HepG2 (cell line): ENCODE results near the gene SLC12A1. TPM values are rescaled to one million over a fixed set of nuclear protein-coding genes. Genes with fewer than 3 reads are reported as not detected.

Experiments
- AHR ChIP-seq: IDR thresholded peaks from 2 replicates; pipeline ENCODE4 v1.6.1; 2018; ENCODE audit warnings: missing genetic modification reagents, missing compliant biosample characterization
- JUND ChIP-seq: sonication (generic); formaldehyde crosslinking; IDR thresholded peaks from 2 replicates; pipeline ENCODE4 v1.8.0; 2022; ENCODE audit warnings: mild to moderate bottlenecking, missing genetic modification reagents
- KDM6A ChIP-seq: IDR thresholded peaks from 2 replicates; pipeline ENCODE4 v1.6.1; 2016; ENCODE audit warnings: low read depth
- MXI1 ChIP-seq: IDR thresholded peaks from 3 replicates; pipeline ENCODE4 v1.6.1; 2012; ENCODE audit warnings: low read depth, low read length, inconsistent platforms, borderline replicate concordance
- MYNN ChIP-seq: sonication (generic); formaldehyde crosslinking; IDR thresholded peaks from 2 replicates; pipeline ENCODE4 v1.4.0; 2020; ENCODE audit warnings: mild to moderate bottlenecking, low read depth, missing genetic modification reagents
- NFE2L2 ChIP-seq: fragments of 150-350 bp; IDR thresholded peaks from 2 replicates; pipeline ENCODE4 v1.6.1; 2014; ENCODE audit warnings: low read length
- NFIC ChIP-seq: IDR thresholded peaks from 2 replicates; pipeline ENCODE4 v1.6.1; 2012; ENCODE audit warnings: mild to moderate bottlenecking, low read length, inconsistent platforms
- NFYC ChIP-seq: IDR thresholded peaks from 2 replicates; pipeline ENCODE4 v1.6.1; 2016; ENCODE audit warnings: missing genetic modification reagents, missing compliant biosample characterization
- NRL ChIP-seq: sonication (generic); formaldehyde crosslinking; IDR thresholded peaks from 2 replicates; pipeline ENCODE4 v1.5.0; 2020; ENCODE audit warnings: missing genetic modification reagents, mild to moderate bottlenecking, moderate library complexity, borderline replicate concordance
- PPARG ChIP-seq: conservative IDR thresholded peaks from 2 replicates; pipeline ENCODE4 v1.6.1; 2016; ENCODE audit warnings: missing biosample characterization, missing genetic modification reagents
- RBM39 ChIP-seq: fragments of 200-400 bp; formaldehyde crosslinking; IDR thresholded peaks from one replicate; pipeline ENCODE4 v1.6.1; 2018; ENCODE audit warnings: antibody characterized with exemption, mild to moderate bottlenecking, low read depth, low read length; ENCODE audit not compliant: poor library complexity, severe bottlenecking
- RFXAP ChIP-seq: sonication (generic); formaldehyde crosslinking; IDR thresholded peaks from 2 replicates; pipeline ENCODE4 v1.4.0; 2020; ENCODE audit warnings: missing genetic modification reagents, borderline replicate concordance
- SAP130 ChIP-seq: IDR thresholded peaks from 2 replicates; pipeline ENCODE4 v1.6.1; 2016; ENCODE audit warnings: low read depth
- SIN3B ChIP-seq: fragments of 150-350 bp; IDR thresholded peaks from 2 replicates; pipeline ENCODE4 v1.6.1; 2014; ENCODE audit warnings: low read length
- SP1 ChIP-seq, 2 experiments: fragments of 450-650 bp in 1 of 2; sonication (generic) in 1 of 2; formaldehyde crosslinking in 1 of 2; IDR thresholded peaks; 2 replicates each; pipeline versions ENCODE4 v1.4.0 to v1.6.1; 2016 to 2020; ENCODE audit warnings: missing genetic modification reagents in 1 of 2
- THAP11 ChIP-seq: IDR thresholded peaks from 2 replicates; pipeline ENCODE4 v1.6.1; 2016; ENCODE audit warnings: missing biosample characterization, missing genetic modification reagents
- TMF1 ChIP-seq: sonication (generic); formaldehyde crosslinking; IDR thresholded peaks from 2 replicates; pipeline ENCODE4 v1.8.1; 2022; ENCODE audit warnings: low read depth, missing genetic modification reagents
- ZFP82 ChIP-seq: sonication (generic); formaldehyde crosslinking; IDR thresholded peaks from 2 replicates; pipeline ENCODE4 v1.5.1; 2020; ENCODE audit warnings: mild to moderate bottlenecking, missing genetic modification reagents, borderline replicate concordance
- ZNF224 ChIP-seq: sonication (generic); formaldehyde crosslinking; IDR thresholded peaks from 2 replicates; pipeline ENCODE4 v1.5.0; 2020; ENCODE audit warnings: mild to moderate bottlenecking, missing genetic modification reagents
- ZNF235 ChIP-seq: sonication (generic); formaldehyde crosslinking; IDR thresholded peaks from 2 replicates; pipeline ENCODE4 v1.8.1; 2023; ENCODE audit warnings: mild to moderate bottlenecking, missing genetic modification reagents, borderline replicate concordance
- ZNF253 ChIP-seq: sonication (generic); formaldehyde crosslinking; IDR thresholded peaks from 2 replicates; pipeline ENCODE4 v1.8.0; 2022; ENCODE audit warnings: mild to moderate bottlenecking, missing genetic modification reagents, borderline replicate concordance
- ZNF263 ChIP-seq: sonication (generic); formaldehyde crosslinking; IDR thresholded peaks from 2 replicates; pipeline ENCODE4 v1.4.0; 2020; ENCODE audit warnings: missing genetic modification reagents
- ZNF343 ChIP-seq: sonication (generic); formaldehyde crosslinking; IDR thresholded peaks from 2 replicates; pipeline ENCODE4 v1.4.0; 2020; ENCODE audit warnings: mild to moderate bottlenecking, missing genetic modification reagents
- ZNF484 ChIP-seq: sonication (generic); formaldehyde crosslinking; IDR thresholded peaks from 2 replicates; pipeline ENCODE4 v1.5.1; 2020; ENCODE audit warnings: mild to moderate bottlenecking, low read depth, missing genetic modification reagents, borderline replicate concordance
- ZNF589 ChIP-seq: sonication (generic); formaldehyde crosslinking; conservative IDR thresholded peaks from 2 replicates; pipeline ENCODE4 v1.8.0; 2022; ENCODE audit warnings: mild to moderate bottlenecking, moderate library complexity, missing genetic modification reagents
- ZNF678 ChIP-seq: sonication (generic); formaldehyde crosslinking; IDR thresholded peaks from 2 replicates; pipeline ENCODE4 v1.4.0; 2020; ENCODE audit warnings: mild to moderate bottlenecking, missing genetic modification reagents
- ZSCAN21 ChIP-seq: sonication (generic); formaldehyde crosslinking; IDR thresholded peaks from 2 replicates; pipeline ENCODE4 v1.8.0; 2022; ENCODE audit warnings: mild to moderate bottlenecking, missing genetic modification reagents, moderate library complexity, borderline replicate concordance
- polyA plus RNA-seq, 8 experiments: library from polyadenylated mRNA; depleted of rRNA in 3 of 8; stranded (reverse) in 7 of 8; unstranded in 1 of 8; fragments of >200 nt; fragmentation: Illumina TruSeq in 4 of 8; extraction: Trizol in 4 of 8; gene quantifications; 2 replicates each; pipeline versions ENCODE4 v1.2.1 to v1.2.3, GENCODE V29; 2011 to 2016; ENCODE audit warnings: low read depth in 4 of 8, missing spikeins in 1 of 8, mixed read lengths in 1 of 8; ENCODE audit not compliant: insufficient read depth in 1 of 8
- total RNA-seq, 5 experiments: library from RNA; depleted of rRNA; stranded (reverse); fragments of >200 nt; fragmentation: Illumina TruSeq; extraction: Trizol; gene quantifications; 2 replicates each; pipeline ENCODE4 v1.2.3, GENCODE V29; 2016; ENCODE audit warnings: low read depth in 1 of 5
- TF ChIP-seq, protein P1 (sequence below): sonication (generic); formaldehyde crosslinking; IDR thresholded peaks from 2 replicates; pipeline ENCODE4 v1.4.0; 2020; ENCODE audit warnings: missing genetic modification reagents, borderline replicate concordance
- TF ChIP-seq, protein P2 (sequence below): sonication (generic); formaldehyde crosslinking; IDR thresholded peaks from 2 replicates; pipeline ENCODE4 v1.5.0; 2020; ENCODE audit warnings: missing genetic modification reagents

The SLC12A1 gene
- total and polyA plus RNA-seq, 2 of the 13 experiments (the other 11 are each of a cell fraction or from before 2014, with no cell fraction given): not detected

DNA sequence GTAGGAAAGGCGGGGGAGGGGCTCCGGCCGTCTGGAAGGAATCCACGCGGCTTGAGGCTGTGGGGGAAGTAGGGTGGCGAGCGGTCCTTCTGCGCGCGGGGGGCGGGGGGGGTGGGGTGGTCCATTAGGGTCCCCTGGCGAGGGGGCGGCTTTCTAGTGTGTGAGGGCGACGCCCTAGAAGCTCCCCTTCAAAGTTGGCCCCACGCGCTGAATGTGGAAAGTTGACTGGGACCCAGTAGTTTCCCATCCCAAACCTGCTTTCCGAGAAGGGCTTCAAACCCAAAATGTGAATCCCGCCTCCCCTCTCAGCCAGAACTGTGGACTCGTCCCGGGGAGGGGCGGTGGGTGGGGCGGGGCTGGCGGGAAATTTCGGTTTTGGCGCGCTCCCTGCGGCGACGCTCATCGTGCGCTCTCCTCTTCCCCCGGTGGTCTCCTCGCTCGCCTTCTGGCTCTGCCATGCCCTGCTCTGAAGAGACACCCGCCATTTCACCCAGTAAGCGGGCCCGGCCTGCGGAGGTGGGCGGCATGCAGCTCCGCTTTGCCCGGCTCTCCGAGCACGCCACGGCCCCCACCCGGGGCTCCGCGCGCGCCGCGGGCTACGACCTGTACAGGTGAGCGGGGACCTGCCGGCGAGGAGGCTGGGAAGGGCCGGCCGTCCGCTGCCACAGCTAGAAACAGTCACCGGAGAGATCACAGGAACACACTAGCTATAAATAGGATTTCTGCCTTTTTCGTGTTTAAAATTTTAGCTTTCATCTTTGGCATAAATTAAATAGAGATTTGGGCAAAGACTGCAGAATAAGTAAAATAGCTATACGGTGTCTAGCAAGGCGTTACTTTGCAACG, 125.9 kb downstream of the SLC12A1 start (continued):
- TF ChIP-seq ZSCAN21 (CRISPR knock-in tag): no peak
- peak; percentile 82 for TF ChIP-seq SIN3B
- peak; percentile 63; the same call in 1 of the 2 replicates for TF ChIP-seq ZFP82 (CRISPR knock-in tag)
- peak; percentile 64; the same call in 1 of the 3 replicates for TF ChIP-seq MXI1
- no peak for TF ChIP-seq RFXAP (CRISPR knock-in tag)
- no peak for TF ChIP-seq ZNF343
- no peak for TF ChIP-seq NFIC
- no peak for TF ChIP-seq ZNF263 (CRISPR knock-in tag)
- TF ChIP-seq AHR (CRISPR knock-in tag): no peak
- TF ChIP-seq, protein P1, sequence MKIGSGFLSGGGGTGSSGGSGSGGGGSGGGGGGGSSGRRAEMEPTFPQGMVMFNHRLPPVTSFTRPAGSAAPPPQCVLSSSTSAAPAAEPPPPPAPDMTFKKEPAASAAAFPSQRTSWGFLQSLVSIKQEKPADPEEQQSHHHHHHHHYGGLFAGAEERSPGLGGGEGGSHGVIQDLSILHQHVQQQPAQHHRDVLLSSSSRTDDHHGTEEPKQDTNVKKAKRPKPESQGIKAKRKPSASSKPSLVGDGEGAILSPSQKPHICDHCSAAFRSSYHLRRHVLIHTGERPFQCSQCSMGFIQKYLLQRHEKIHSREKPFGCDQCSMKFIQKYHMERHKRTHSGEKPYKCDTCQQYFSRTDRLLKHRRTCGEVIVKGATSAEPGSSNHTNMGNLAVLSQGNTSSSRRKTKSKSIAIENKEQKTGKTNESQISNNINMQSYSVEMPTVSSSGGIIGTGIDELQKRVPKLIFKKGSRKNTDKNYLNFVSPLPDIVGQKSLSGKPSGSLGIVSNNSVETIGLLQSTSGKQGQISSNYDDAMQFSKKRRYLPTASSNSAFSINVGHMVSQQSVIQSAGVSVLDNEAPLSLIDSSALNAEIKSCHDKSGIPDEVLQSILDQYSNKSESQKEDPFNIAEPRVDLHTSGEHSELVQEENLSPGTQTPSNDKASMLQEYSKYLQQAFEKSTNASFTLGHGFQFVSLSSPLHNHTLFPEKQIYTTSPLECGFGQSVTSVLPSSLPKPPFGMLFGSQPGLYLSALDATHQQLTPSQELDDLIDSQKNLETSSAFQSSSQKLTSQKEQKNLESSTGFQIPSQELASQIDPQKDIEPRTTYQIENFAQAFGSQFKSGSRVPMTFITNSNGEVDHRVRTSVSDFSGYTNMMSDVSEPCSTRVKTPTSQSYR (CRISPR knock-in tag): no peak
- no peak for TF ChIP-seq KDM6A (CRISPR knock-in tag)
- TF ChIP-seq SP1 (IDR thresholded peaks at IDR 0.05): no peak
- TF ChIP-seq SP1 (CRISPR knock-in tag; IDR thresholded peaks at IDR 0.05): peak; percentile 58; the same call in 1 of the 2 replicates
- TF ChIP-seq ZNF484 (CRISPR knock-in tag): no peak
- TF ChIP-seq ZNF224 (CRISPR knock-in tag): no peak
- no peak for TF ChIP-seq ZNF678 (CRISPR knock-in tag)
- TF ChIP-seq MYNN (CRISPR knock-in tag): no peak
- TF ChIP-seq, protein P2, sequence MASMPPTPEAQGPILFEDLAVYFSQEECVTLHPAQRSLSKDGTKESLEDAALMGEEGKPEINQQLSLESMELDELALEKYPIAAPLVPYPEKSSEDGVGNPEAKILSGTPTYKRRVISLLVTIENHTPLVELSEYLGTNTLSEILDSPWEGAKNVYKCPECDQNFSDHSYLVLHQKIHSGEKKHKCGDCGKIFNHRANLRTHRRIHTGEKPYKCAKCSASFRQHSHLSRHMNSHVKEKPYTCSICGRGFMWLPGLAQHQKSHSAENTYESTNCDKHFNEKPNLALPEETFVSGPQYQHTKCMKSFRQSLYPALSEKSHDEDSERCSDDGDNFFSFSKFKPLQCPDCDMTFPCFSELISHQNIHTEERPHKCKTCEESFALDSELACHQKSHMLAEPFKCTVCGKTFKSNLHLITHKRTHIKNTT (CRISPR knock-in tag): no peak
- TF ChIP-seq ZNF589 (CRISPR knock-in tag): no peak
- no peak for TF ChIP-seq JUND
- TF ChIP-seq PPARG (CRISPR knock-in tag): no peak
- TF ChIP-seq NRL (CRISPR knock-in tag): 0 out of 2 replicates have a peak, but pooled peaks have one; percentile 38
- TF ChIP-seq ZNF235: 0 out of 2 replicates have a peak, but pooled peaks have one; percentile 56
- TF ChIP-seq SAP130 (CRISPR knock-in tag): peak; percentile 81
- TF ChIP-seq RBM39: peak; percentile 52
- no peak for TF ChIP-seq THAP11 (CRISPR knock-in tag)
- 0 out of 2 replicates have a peak, but pooled peaks have one; percentile 26 for TF ChIP-seq ZNF253 (CRISPR knock-in tag)
- no peak for TF ChIP-seq NFYC (CRISPR knock-in tag)
- TF ChIP-seq NFE2L2: no peak
- TF ChIP-seq TMF1 (CRISPR knock-in tag): 0 out of 2 replicates have a peak, but pooled peaks have one; percentile 49
